Measurements from ENCODE around the gene BCL2. TPM values are rescaled to one million over a fixed set of nuclear protein-coding genes. Genes with fewer than 3 reads are reported as not detected.

The BCL2 gene
- total RNA-seq, 2 donors from 2014 or later, result 14.8 to 38.4 TPM

GRCh38 chr18:63181706-63182309 is 137.8 kb downstream of the BCL2 start:
- DNase-seq (ENCODE audit: low spot score), result no peak
- H3K4me1 ChIP-seq (replicated peaks), result peaks cover 9% of the 10 kb centered on the region
- TF ChIP-seq CTCF (IDR thresholded peaks at IDR 0.05), result no peak
- TF ChIP-seq POLR2A (IDR thresholded peaks at IDR 0.05), result no peak
- no peak for TF ChIP-seq POLR2AphosphoS5 (IDR thresholded peaks at IDR 0.05)
- intact Hi-C loops (cut with DNase I), result no loop called here
- no peaks in the 10 kb centered on the region for H3K36me3 ChIP-seq
- WGBS, result 66% methylated on average over 5 of the region's 5 CpGs
- H3K4me3 ChIP-seq, result no peak overlapping the region
- no peak overlapping the region for H3K27ac ChIP-seq
- no peaks in the 10 kb centered on the region for H3K27me3 ChIP-seq (replicated peaks; ENCODE audit: insufficient read depth)
- no peaks in the 10 kb centered on the region for H3K9me3 ChIP-seq

- Histone ChIP-seq H3K9me3 (no peaks in the 10 kb centered on the region), H3K27ac (no peak overlapping the region), H3K4me3 (no peak overlapping the region), H3K4me1 (replicated peaks) (peaks cover 9% of the 10 kb centered on the region), H3K27me3 (replicated peaks; ENCODE audit: insufficient read depth) (no peaks in the 10 kb centered on the region), H3K36me3 (no peaks in the 10 kb centered on the region)
- DNase-seq (ENCODE audit: low spot score), result no peak
- 74% methylated on average over 5 of the region's 5 CpGs for WGBS
- TF ChIP-seq POLR2A (IDR thresholded peaks at IDR 0.05) (no peak), POLR2AphosphoS5 (IDR thresholded peaks at IDR 0.05) (no peak), CTCF (IDR thresholded peaks at IDR 0.05) (no peak)
- intact Hi-C loops (cut with DNase I), result no loop called here
Observed at GRCh38 chr18:63180971-63181376, 138.6 kb downstream of the BCL2 start.

- intact Hi-C loops (cut with DNase I), result no loop called here
- Histone ChIP-seq H3K9me3 (no peaks in the 10 kb centered on the region), H3K36me3 (no peaks in the 10 kb centered on the region), H3K4me1 (replicated peaks) (peaks cover 9% of the 10 kb centered on the region), H3K27me3 (replicated peaks; ENCODE audit: insufficient read depth) (no peaks in the 10 kb centered on the region), H3K27ac (no peak overlapping the region), H3K4me3 (no peak overlapping the region)
- no peak for DNase-seq (ENCODE audit: low spot score)
- TF ChIP-seq POLR2AphosphoS5 (IDR thresholded peaks at IDR 0.05) (no peak), CTCF (IDR thresholded peaks at IDR 0.05) (no peak), POLR2A (IDR thresholded peaks at IDR 0.05) (no peak)
- WGBS, result 67% methylated on average over 9 of the region's 11 CpGs
Observed at GRCh38 chr18:63180321-63180720, 139.2 kb downstream of the BCL2 start.

- Histone ChIP-seq H3K9me3 (no peaks in the 10 kb centered on the region), H3K27me3 (replicated peaks; ENCODE audit: insufficient read depth) (no peaks in the 10 kb centered on the region), H3K4me1 (replicated peaks) (peaks cover 9% of the 10 kb centered on the region), H3K27ac (peak overlapping the region; percentile 79 to 80), H3K36me3 (no peaks in the 10 kb centered on the region), H3K4me3 (no peak overlapping the region)
- 86% methylated on average over 9 of the region's 9 CpGs for WGBS
- DNase-seq (ENCODE audit: low spot score), result no peak
- intact Hi-C loops (cut with DNase I), result loop anchor here (5.0 kb wide), 2 partner anchors 58 to 138 kb away; partner anchors contain the start of gene BCL2
- TF ChIP-seq CTCF (IDR thresholded peaks at IDR 0.05), result no peak
- no peak for TF ChIP-seq POLR2AphosphoS5 (IDR thresholded peaks at IDR 0.05)
- TF ChIP-seq POLR2A (IDR thresholded peaks at IDR 0.05), result no peak
Observed at GRCh38 chr18:63179422-63179821, 140.1 kb downstream of the BCL2 start.

- TF ChIP-seq CTCF (IDR thresholded peaks at IDR 0.05) (no peak), POLR2AphosphoS5 (IDR thresholded peaks at IDR 0.05) (no peak), POLR2A (IDR thresholded peaks at IDR 0.05) (no peak)
- Histone ChIP-seq H3K27me3 (replicated peaks; ENCODE audit: insufficient read depth) (no peaks in the 10 kb centered on the region), H3K27ac (peak overlapping the region; percentile 79 to 80), H3K4me1 (replicated peaks) (peaks cover 9% of the 10 kb centered on the region), H3K36me3 (no peaks in the 10 kb centered on the region), H3K9me3 (no peaks in the 10 kb centered on the region), H3K4me3 (no peak overlapping the region)
- DNase-seq (ENCODE audit: low spot score), result no peak
- 59% methylated on average over 2 of the region's 2 CpGs for WGBS
- intact Hi-C loops (cut with DNase I), result loop anchor here (5.0 kb wide), 2 partner anchors 58 to 138 kb away; partner anchors contain the start of gene BCL2
Observed at GRCh38 chr18:63178971-63179370, 140.6 kb downstream of the BCL2 start.

All from prostate gland (tissue), 2 donors.